ENCODE data around the gene DTNB. TPM values are rescaled to one million over a fixed set of nuclear protein-coding genes. Genes with fewer than 3 reads are reported as not detected.

DTNB gene
- total and polyA plus RNA-seq, 2 of the 4 experiments (the other 2 are of a cell fraction): 3.8 to 5.3 TPM

DNA sequence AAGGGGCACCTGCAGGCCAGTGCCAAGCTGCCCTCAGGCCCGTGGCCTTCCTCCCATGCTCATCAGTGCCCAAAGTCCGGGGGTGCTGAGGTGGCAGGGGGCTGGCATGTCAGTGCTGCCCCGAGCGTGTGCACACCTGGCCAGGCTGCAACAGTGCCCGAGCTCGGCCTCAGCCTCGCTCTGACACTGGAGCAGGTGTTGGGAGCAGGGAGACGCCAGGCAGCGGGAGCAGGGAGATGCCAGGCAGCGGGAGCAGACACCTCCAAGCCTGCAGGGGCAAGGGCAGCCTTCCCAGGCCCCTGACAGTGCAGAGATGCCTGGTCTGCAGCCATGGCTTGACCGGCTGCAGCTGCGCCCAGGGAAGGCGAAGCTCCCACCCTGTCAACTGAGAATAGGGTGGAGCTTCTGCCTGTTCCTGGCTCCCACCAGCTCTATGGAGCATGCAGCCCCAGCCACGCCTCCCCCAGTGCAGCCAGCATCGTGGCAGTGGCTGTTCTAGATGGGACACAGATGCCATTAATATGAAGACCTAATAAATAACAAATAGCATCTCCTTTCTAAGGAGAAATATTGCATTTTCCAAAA is 82.4 kb downstream of the DTNB start:
- TF ChIP-seq RFX5 (IDR thresholded peaks at IDR 0.05; ENCODE audit: low read depth, low read length): no peak
- TF ChIP-seq, protein P1, sequence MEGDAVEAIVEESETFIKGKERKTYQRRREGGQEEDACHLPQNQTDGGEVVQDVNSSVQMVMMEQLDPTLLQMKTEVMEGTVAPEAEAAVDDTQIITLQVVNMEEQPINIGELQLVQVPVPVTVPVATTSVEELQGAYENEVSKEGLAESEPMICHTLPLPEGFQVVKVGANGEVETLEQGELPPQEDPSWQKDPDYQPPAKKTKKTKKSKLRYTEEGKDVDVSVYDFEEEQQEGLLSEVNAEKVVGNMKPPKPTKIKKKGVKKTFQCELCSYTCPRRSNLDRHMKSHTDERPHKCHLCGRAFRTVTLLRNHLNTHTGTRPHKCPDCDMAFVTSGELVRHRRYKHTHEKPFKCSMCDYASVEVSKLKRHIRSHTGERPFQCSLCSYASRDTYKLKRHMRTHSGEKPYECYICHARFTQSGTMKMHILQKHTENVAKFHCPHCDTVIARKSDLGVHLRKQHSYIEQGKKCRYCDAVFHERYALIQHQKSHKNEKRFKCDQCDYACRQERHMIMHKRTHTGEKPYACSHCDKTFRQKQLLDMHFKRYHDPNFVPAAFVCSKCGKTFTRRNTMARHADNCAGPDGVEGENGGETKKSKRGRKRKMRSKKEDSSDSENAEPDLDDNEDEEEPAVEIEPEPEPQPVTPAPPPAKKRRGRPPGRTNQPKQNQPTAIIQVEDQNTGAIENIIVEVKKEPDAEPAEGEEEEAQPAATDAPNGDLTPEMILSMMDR (conservative IDR thresholded peaks at IDR 0.05; ENCODE audit: low read depth, low read length): no peak
- no peak for TF ChIP-seq NFE2L2 (IDR thresholded peaks at IDR 0.05; ENCODE audit: low read depth, low read length)
- TF ChIP-seq CEBPB (IDR thresholded peaks at IDR 0.05; ENCODE audit: low read depth, low read length): no peak
- no peak for TF ChIP-seq MAFK (IDR thresholded peaks at IDR 0.05; ENCODE audit: low read depth, low read length)
- TF ChIP-seq MAZ (IDR thresholded peaks at IDR 0.05; ENCODE audit: borderline replicate concordance, low read depth, low read length): no peak
- TF ChIP-seq, protein P2, sequence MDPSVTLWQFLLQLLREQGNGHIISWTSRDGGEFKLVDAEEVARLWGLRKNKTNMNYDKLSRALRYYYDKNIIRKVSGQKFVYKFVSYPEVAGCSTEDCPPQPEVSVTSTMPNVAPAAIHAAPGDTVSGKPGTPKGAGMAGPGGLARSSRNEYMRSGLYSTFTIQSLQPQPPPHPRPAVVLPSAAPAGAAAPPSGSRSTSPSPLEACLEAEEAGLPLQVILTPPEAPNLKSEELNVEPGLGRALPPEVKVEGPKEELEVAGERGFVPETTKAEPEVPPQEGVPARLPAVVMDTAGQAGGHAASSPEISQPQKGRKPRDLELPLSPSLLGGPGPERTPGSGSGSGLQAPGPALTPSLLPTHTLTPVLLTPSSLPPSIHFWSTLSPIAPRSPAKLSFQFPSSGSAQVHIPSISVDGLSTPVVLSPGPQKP (IDR thresholded peaks at IDR 0.05; ENCODE audit: borderline replicate concordance, low read depth, low read length): no peak
- no peak for TF ChIP-seq POLR2A (IDR thresholded peaks at IDR 0.05; ENCODE audit: low read depth, low read length)
- TF ChIP-seq CHD1 (IDR thresholded peaks at IDR 0.05; ENCODE audit: low read depth, low read length): no peak
- no peak for TF ChIP-seq FOS (IDR thresholded peaks at IDR 0.05; ENCODE audit: low read depth, low read length)
- TF ChIP-seq RCOR1 (IDR thresholded peaks at IDR 0.05; ENCODE audit: insufficient replicate concordance, low read length): no peak
- ChIA-PET CTCF (no interaction called here), POLR2A (ENCODE audit: unreplicated experiment) (no interaction called here)
- no peak overlapping the region for H4K91ac ChIP-seq (ENCODE audit: insufficient read depth, low read depth, low read length)
- H2AK5ac ChIP-seq (ENCODE audit: low read depth, low read length): no peak overlapping the region
- no peak overlapping the region for H4K5ac ChIP-seq (ENCODE audit: low read depth, low read length)
- no peaks in the 10 kb centered on the region for H4K20me1 ChIP-seq (ENCODE audit: insufficient read depth, low read length)
- H3K9me3 ChIP-seq (ENCODE audit: control insufficient read depth, insufficient read depth, low read length): no peaks in the 10 kb centered on the region
- H2BK120ac ChIP-seq (ENCODE audit: low read depth, low read length): no peak overlapping the region
- H3K56ac ChIP-seq (ENCODE audit: extremely low read depth, insufficient read depth, low read length): no peak overlapping the region
- H3K27me3 ChIP-seq (ENCODE audit: control insufficient read depth, insufficient read depth, low read length): no peaks in the 10 kb centered on the region
- intact Hi-C loops (cut with micrococcal nuclease): no loop called here
- no peak overlapping the region for H3K4me2 ChIP-seq (ENCODE audit: low read depth, low read length)
- H2AK9ac ChIP-seq (replicated peaks; ENCODE audit: low read depth, low read length, poor library complexity): no peak overlapping the region
- 90% methylated on average over 4 of the region's 15 CpGs; no CpG with 5 or more reads in 1 of the 2 experiments for WGBS, 2 experiments (ENCODE audit: extremely low coverage in 2 of 2, insufficient read length in 1 of 2)
- H4K8ac ChIP-seq (ENCODE audit: low read depth in 2 of 2, low read length in 2 of 2): no peak overlapping the region
- H3K9ac ChIP-seq (ENCODE audit: low read depth, low read length): no peak overlapping the region
- no peak overlapping the region for H3K23ac ChIP-seq (ENCODE audit: low read depth, low read length)
- in situ Hi-C loops (cut with MboI; ENCODE audit: low sequenced_read_pairs): no loop called here
- no peak overlapping the region for H3K14ac ChIP-seq (replicated peaks; ENCODE audit: low read depth, low read length)
- H3K4me1 ChIP-seq (ENCODE audit: control insufficient read depth, insufficient read depth, low read length): peaks cover 11% of the 10 kb centered on the region
- no peak overlapping the region for H3K27ac ChIP-seq (ENCODE audit: insufficient read depth, low read length)
- no peak overlapping the region for H3K4ac ChIP-seq (ENCODE audit: low read depth, low read length)
- no TSS peak for BruUV-seq (replicated peaks)
- H3K18ac ChIP-seq (ENCODE audit: low read depth, low read length): no peak overlapping the region
- H2BK15ac ChIP-seq (ENCODE audit: low read depth, low read length): no peak overlapping the region
- dilution Hi-C loops (cut with HindIII; ENCODE audit: low sequenced_read_pairs, unreplicated experiment): no loop called here
- H2BK5ac ChIP-seq (ENCODE audit: low read depth, low read length, poor library complexity, severe bottlenecking): no peak overlapping the region
- ATAC-seq (ENCODE audit: low read depth) (no peak), DNase-seq (no peak)
- H3K9me1 ChIP-seq (ENCODE audit: insufficient read depth, low read length): peaks cover 4% of the 10 kb centered on the region; the same call in 1 of the 2 replicates
- no peak overlapping the region for H2AFZ ChIP-seq (replicated peaks; ENCODE audit: low read length, poor library complexity)
- H3K36me3 ChIP-seq (ENCODE audit: control insufficient read depth, insufficient read depth, low read length): no peaks in the 10 kb centered on the region
- H2BK20ac ChIP-seq (ENCODE audit: low read depth, low read length): no peak overlapping the region
- no peaks in the 10 kb centered on the region for H3K79me1 ChIP-seq (ENCODE audit: low read depth in 1 of 2, low read length in 2 of 2)
- no peak overlapping the region for H3K4me3 ChIP-seq (ENCODE audit: insufficient read depth, low read depth, low read length)
